Left kidney (tissue), 2 donors: ENCODE results near the gene MTRFR. TPM values are rescaled to one million over a fixed set of nuclear protein-coding genes. Genes with fewer than 3 reads are reported as not detected.
"Not testable (repeated sequence)": the region's sequence is repeated elsewhere in the genome, so short reads cannot be mapped to it uniquely, and the experiment has no call there.

Experiments used
- DNase-seq: peaks from one replicate; pipeline ENCODE4 v3.0.0-alpha.2; 2013
- polyA plus RNA-seq: library from polyadenylated mRNA; unstranded; fragments of 120-200 nt; gene quantifications from one replicate; pipeline ENCODE4 v1.2.1, GENCODE V29; 2013; ENCODE audit not compliant: insufficient read length

MTRFR gene
- polyA plus RNA-seq, 1 donor: 23.2 TPM

- DNase-seq: no peak
These were observed 12.4 kb downstream of the MTRFR start for GRCh38 chr12:123245678-123246077.

DNA sequence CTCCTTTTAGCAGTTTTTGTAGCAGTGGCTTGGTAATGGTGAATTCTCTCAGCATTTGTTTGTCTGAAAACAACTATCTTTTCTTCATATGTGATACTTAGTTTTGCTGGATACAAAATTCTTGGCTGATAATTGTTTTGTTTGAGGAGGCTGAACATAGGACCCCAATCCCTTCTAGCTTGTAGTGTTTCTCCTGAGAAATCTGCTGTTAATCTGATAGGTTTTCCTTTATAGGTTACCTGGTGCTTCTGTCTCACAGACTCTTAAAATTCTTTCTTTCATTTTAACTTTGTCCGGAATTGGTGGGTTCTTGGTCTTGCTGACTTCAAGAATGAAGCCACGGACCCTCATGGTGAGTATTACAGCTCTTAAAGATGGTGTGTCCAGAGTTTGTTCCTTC is 14.9 kb downstream of the MTRFR start:
- DNase-seq: not testable (repeated sequence)

GRCh38 chr12:123248996-123249741 is 15.9 kb downstream of the MTRFR start:
- DNase-seq: not testable (repeated sequence)

GRCh38 chr12:123250471-123251383 is 17.5 kb downstream of the MTRFR start:
- no peak for DNase-seq

- no peak for DNase-seq
These were observed 18.3 kb downstream of the MTRFR start for GRCh38 chr12:123251403-123252076.

- DNase-seq: not testable (repeated sequence)
These were observed 19.1 kb downstream of the MTRFR start for GRCh38 chr12:123252365-123252764.

- no peak for DNase-seq
These were observed 20.6 kb downstream of the MTRFR start for GRCh38 chr12:123253641-123254459.

DNA sequence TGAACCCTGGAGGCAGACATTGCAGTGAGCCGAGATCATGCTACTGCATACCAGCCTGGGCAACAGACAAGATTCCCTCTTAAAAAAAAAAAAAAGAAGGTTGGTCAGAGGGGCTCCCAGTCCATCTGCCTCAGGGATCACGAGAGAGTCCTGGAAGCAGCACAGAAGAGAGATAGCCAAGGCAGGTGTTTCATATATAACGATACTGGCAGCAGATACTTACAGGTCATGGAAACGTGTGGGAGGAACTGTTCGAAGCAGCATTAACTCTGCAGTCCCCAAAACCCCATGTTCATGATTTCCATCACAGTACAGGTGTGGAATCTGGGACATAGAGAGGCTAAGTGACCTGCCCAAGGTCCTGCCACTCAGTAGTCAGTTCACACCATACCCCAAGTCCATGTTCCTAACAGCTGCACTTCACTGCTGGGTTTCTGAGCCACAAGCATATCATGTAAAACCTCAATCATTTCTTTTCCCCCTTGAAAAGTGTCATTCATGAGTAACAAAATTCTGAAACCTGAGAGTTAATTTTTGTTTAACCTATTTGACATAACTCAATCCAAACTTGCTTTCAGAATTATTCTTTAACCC is 21.7 kb downstream of the MTRFR start:
- DNase-seq: no peak

DNA sequence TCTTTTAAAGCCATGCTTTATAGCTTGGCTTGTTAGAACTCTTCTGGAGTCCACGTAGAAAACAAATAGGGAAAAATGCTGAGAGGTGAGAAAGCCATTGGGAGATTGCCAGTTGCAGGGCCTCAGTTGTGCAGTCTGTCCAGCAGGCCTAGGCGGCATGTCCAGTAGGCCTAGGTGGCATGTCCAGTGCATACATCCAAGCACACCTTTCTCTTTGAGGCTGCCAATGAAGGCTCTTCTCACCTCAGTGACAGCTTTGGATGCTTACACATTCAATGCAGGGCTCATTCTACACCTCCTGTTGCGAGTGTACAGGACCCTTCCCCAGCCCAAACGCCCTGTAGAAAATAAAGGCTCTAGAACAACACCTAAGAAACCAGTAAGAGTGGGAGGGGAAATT is 25.4 kb downstream of the MTRFR start:
- no peak for DNase-seq

DNA sequence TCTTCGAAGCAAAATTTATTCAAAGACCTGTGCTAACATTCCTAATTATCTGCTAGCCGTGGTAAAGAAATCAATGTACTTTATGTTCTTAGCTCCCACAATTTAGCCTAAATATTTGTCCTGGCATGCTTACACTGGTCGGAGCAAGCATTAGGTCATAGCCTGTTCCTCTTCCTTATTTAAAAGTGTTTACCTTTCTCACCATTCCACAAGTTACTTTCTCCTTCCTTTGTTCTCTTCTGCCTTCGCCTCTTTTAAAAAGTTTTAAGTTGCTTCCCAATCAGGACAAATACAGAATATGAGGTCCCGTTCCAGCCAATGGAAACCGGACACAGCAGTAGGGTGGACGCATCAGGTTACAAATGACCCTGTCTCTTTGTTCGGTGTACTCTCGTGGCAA is 26.8 kb downstream of the MTRFR start:
- DNase-seq: no peak

- no peak for DNase-seq
These were observed 28.0 kb downstream of the MTRFR start for GRCh38 chr12:123261196-123261595.

- no peak for DNase-seq
These were observed 30.1 kb downstream of the MTRFR start for GRCh38 chr12:123263196-123263817.

- no peak for DNase-seq
These were observed 31.4 kb downstream of the MTRFR start for GRCh38 chr12:123264642-123265041.

DNA sequence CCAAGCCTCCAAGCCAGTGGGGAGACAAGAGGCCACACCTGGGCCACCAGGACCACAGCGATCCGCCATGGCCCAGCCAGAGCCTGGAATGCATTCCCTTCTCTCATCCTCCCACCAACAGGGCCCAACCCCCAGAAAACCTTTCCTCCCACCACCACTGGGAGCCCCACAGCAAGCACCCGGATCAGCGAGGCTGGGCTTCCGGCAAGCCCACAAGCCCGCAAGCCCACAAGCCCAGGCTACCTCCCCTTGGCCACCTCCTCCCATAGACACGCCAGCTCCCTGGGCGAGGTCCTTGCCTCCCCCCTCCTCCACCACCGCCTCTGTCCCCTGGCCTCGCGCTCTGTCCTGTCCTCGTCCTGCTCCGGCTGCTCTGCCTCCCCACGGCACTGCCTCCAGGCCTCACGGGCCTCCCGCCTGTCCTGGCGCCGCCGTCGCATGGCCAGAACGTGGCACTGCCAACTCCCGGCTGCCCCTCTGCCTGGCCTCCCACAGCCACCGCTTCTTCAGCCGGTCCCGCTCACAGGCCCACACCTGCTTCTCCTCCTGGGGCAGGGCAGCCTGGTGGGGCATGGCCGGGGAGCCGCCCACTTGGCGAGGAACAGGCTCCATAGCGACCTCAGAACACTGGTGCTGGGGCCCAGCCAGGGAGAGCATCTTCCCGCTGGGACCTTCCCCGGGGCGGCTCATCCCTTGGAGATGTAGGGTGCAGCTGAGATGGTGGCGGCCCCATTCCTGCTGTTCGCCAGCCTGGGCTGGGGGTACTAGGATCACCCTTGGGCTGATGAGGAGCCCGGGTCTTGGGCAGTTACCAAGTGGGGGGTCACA is 32.8 kb downstream of the MTRFR start:
- no peak for DNase-seq

DNA sequence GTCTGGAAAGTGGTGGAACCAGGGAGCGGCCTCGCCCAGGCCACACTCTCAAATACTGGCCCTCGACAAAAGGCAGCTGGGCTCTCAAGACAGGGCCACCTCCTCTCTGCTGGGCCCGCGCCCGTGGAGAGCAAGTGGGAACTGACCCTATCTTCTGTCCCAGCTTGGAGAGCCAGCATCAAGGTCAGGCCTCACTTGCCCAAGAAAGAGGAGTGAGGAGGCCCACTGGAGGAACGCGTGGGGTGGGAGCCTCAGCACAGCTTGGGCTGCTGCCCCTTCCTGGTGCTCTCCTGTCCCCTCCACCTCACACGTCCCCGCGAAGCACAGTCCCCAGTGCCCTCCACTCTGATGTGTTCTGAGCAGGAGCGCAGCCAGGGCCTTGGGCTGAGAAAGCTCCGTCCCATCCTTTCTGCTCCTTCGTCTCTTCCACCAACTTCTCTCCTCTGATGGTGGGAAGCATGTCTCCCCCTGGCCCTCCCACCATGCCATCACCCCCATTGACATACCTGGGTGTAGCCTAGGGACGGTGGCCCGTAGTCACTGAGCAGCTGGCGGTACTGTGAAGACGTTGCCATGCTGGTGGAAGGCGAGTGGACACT is 33.5 kb downstream of the MTRFR start:
- DNase-seq: no peak

DNA sequence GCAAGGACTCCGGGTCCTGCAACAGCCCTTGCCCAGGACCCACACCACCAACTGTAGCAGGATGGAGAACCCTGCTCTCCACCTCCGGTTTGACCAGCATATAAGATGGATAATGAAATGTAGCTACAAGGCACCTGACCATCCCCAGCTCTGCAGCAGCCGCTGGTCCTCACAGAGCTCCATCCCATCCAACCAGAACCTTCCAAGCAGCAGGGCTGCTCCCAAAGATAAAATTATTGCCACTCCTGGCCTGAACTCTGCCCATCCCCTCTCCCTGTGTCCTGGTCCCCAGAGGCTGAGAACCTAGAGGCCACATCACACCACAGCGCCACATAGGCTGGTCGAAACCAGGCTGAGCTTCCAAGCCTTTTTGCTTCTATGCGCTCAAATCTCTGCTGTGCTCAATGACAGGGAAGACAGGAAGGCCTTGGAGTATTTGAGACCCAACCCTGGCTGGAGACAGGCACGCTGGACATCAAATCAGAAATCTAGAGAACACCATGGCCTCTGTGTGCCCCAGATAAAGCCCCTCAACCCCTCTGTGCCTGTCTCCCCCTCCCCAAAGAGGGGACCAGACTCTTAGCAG is 34.2 kb downstream of the MTRFR start:
- no peak for DNase-seq

GRCh38 chr12:123267991-123268843 is 35.0 kb downstream of the MTRFR start:
- DNase-seq: no peak

DNA sequence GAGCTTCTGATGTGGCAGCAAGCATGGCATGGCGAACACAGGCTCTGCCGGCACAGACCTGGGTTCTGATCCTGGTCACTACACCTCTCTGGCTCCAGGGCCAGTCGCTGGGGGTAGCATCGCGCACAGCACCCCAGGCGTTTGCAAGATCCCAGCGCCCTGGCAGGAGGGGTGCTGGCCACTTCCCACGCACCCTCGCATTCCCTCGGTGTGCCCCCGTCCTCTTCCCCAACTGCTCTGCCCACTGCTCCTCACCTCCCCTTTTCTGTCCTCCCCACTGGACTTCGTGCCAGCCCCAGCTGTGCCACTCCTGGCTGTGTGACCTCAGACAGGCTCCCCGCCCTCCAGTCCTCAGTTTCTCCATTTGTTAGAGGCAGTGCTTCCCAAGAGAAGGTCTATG is 35.6 kb downstream of the MTRFR start:
- no peak for DNase-seq
